ENCODE results near the gene HCFC1R1.

Gene HCFC1R1

GRCh38 chr16:3025032-3026002, 1.6 kb upstream of the HCFC1R1 start:
- peaks cover 55 to 84% (median 77%) of the 10 kb centered on the region in 10 experiments for H3K4me1 ChIP-seq
- peaks cover 0 to 94% (median 89%) of the 10 kb centered on the region in 11 experiments; a peak in 21 of 22 replicates for H4K20me1 ChIP-seq
- H3K27me3 ChIP-seq: peaks cover 21 to 40% (median 34%) of the 10 kb centered on the region in 11 experiments
- no peak for TF ChIP-seq Cebpa-rat (IDR thresholded peaks at IDR 0.05)
- no peak overlapping the region for H3K27ac ChIP-seq
- no peaks in the 10 kb centered on the region for H3K9me3 ChIP-seq (replicated peaks in 1 of 11)
- peaks cover 20 to 28% (median 23%) of the 10 kb centered on the region in 11 experiments for H3K36me3 ChIP-seq
- peak overlapping the region; percentile 95 to 100 (median 99) for H3K4me2 ChIP-seq
- H3K9ac ChIP-seq: peak overlapping the region in 4 of 11 experiments; percentile 35 to 94 (median 38); a peak in 4 of 22 replicates
- H3K4me3 ChIP-seq: peak overlapping the region in 5 of 10 experiments; percentile 68 to 82 (median 73); a peak in 5 of 20 replicates

- Histone ChIP-seq H3K9me3 (replicated peaks in 1 of 11) (no peaks in the 10 kb centered on the region), H4K20me1 (peaks cover 0 to 74% (median 70%) of the 10 kb centered on the region in 11 experiments; a peak in 21 of 22 replicates), H3K4me1 (peaks cover 49 to 78% (median 69%) of the 10 kb centered on the region in 10 experiments), H3K36me3 (peaks cover 20 to 28% (median 23%) of the 10 kb centered on the region in 11 experiments), H3K27ac (peak overlapping the region; percentile 91 to 99 (median 97); a peak in 20 of 22 replicates), H3K4me2 (peak overlapping the region; percentile 95 to 100 (median 99)), H3K27me3 (peaks cover 2 to 34% (median 22%) of the 10 kb centered on the region in 11 experiments), H3K4me3 (peak overlapping the region; percentile 66 to 82 (median 74)), H3K9ac (peak overlapping the region; percentile 91 to 99 (median 94))
- TF ChIP-seq Cebpa-rat (IDR thresholded peaks at IDR 0.05): no peak
Measured at GRCh38 chr16:3023415-3023668, 400 bp downstream of the HCFC1R1 start.

GRCh38 chr16:3022684-3023414, 893 bp downstream of the HCFC1R1 start:
- peaks cover 0 to 71% (median 67%) of the 10 kb centered on the region in 11 experiments; a peak in 20 of 22 replicates for H4K20me1 ChIP-seq
- H3K27me3 ChIP-seq: peaks cover 4 to 34% (median 24%) of the 10 kb centered on the region in 11 experiments; a peak in 15 of 22 replicates
- no peaks in the 10 kb centered on the region for H3K9me3 ChIP-seq (replicated peaks in 1 of 11)
- H3K9ac ChIP-seq: peak overlapping the region; percentile 91 to 99 (median 94); a peak in 20 of 22 replicates
- peak overlapping the region; percentile 95 to 100 (median 99) for H3K4me2 ChIP-seq
- H3K4me3 ChIP-seq: peak overlapping the region; percentile 66 to 82 (median 74)
- H3K4me1 ChIP-seq: peaks cover 52 to 79% (median 70%) of the 10 kb centered on the region in 10 experiments
- peak overlapping the region in 10 of 11 experiments; percentile 91 to 98 (median 96); a peak in 15 of 22 replicates for H3K27ac ChIP-seq
- peaks cover 20 to 28% (median 23%) of the 10 kb centered on the region in 11 experiments for H3K36me3 ChIP-seq
- no peak for TF ChIP-seq Cebpa-rat (IDR thresholded peaks at IDR 0.05)

- H3K4me2 ChIP-seq: peak overlapping the region; percentile 95 to 100 (median 99)
- peaks cover 4 to 36% (median 28%) of the 10 kb centered on the region in 11 experiments; a peak in 15 of 22 replicates for H3K27me3 ChIP-seq
- H3K9me3 ChIP-seq (replicated peaks in 1 of 11): no peaks in the 10 kb centered on the region
- H3K36me3 ChIP-seq: peaks cover 18 to 24% (median 20%) of the 10 kb centered on the region in 11 experiments
- peak overlapping the region in 10 of 11 experiments; percentile 10 to 98 (median 57); a peak in 14 of 22 replicates for H3K27ac ChIP-seq
- peak overlapping the region in 6 of 10 experiments; percentile 58 to 82 (median 75); a peak in 14 of 20 replicates for H3K4me3 ChIP-seq
- peaks cover 0 to 65% (median 61%) of the 10 kb centered on the region in 11 experiments; a peak in 20 of 22 replicates for H4K20me1 ChIP-seq
- H3K4me1 ChIP-seq: peaks cover 49 to 74% (median 64%) of the 10 kb centered on the region in 10 experiments
- H3K9ac ChIP-seq: peak overlapping the region in 10 of 11 experiments; percentile 72 to 99 (median 93); a peak in 17 of 22 replicates
- no peak for TF ChIP-seq Cebpa-rat (IDR thresholded peaks at IDR 0.05)
Measured at GRCh38 chr16:3022208-3022683, 1.5 kb downstream of the HCFC1R1 start.

GRCh38 chr16:3021449-3022207, 2.1 kb downstream of the HCFC1R1 start:
- Histone ChIP-seq H3K27me3 (peaks cover 4 to 40% (median 33%) of the 10 kb centered on the region in 11 experiments; a peak in 15 of 22 replicates), H3K4me3 (peak overlapping the region; percentile 58 to 82 (median 72); a peak in 19 of 20 replicates), H3K27ac (peak overlapping the region in 10 of 11 experiments; percentile 10 to 96 (median 40); a peak in 15 of 22 replicates), H3K9ac (peak overlapping the region in 10 of 11 experiments; percentile 72 to 99 (median 82); a peak in 21 of 22 replicates), H3K4me2 (peak overlapping the region; percentile 95 to 100 (median 99)), H3K36me3 (peaks cover 12 to 18% (median 13%) of the 10 kb centered on the region in 11 experiments), H3K4me1 (peaks cover 49 to 68% (median 63%) of the 10 kb centered on the region in 10 experiments), H3K9me3 (replicated peaks in 1 of 11) (no peaks in the 10 kb centered on the region), H4K20me1 (peaks cover 0 to 59% (median 55%) of the 10 kb centered on the region in 11 experiments; a peak in 19 of 22 replicates)
- TF ChIP-seq Cebpa-rat (IDR thresholded peaks at IDR 0.05): no peak

- H3K27ac ChIP-seq: peak overlapping the region in 10 of 11 experiments; percentile 28 to 96 (median 67); a peak in 18 of 22 replicates
- H3K4me1 ChIP-seq: peaks cover 49 to 68% (median 63%) of the 10 kb centered on the region in 10 experiments
- peak overlapping the region; percentile 95 to 100 (median 99) for H3K4me2 ChIP-seq
- no peak for TF ChIP-seq Cebpa-rat (IDR thresholded peaks at IDR 0.05)
- H3K36me3 ChIP-seq: peaks cover 4 to 10% (median 5%) of the 10 kb centered on the region in 11 experiments; a peak in 21 of 22 replicates
- H3K27me3 ChIP-seq: peaks cover 4 to 40% (median 33%) of the 10 kb centered on the region in 11 experiments; a peak in 15 of 22 replicates
- H4K20me1 ChIP-seq: peaks cover 0 to 51% (median 47%) of the 10 kb centered on the region in 11 experiments; a peak in 19 of 22 replicates
- peak overlapping the region; percentile 33 to 96 (median 81); a peak in 21 of 22 replicates for H3K9ac ChIP-seq
- no peaks in the 10 kb centered on the region for H3K9me3 ChIP-seq (replicated peaks in 1 of 11)
- H3K4me3 ChIP-seq: peak overlapping the region; percentile 58 to 82 (median 72)
Measured at GRCh38 chr16:3020604-3021448, 2.9 kb downstream of the HCFC1R1 start.
